Measurements from ENCODE around the gene PGLYRP2. TPM values are rescaled to one million over a fixed set of nuclear protein-coding genes. Genes with fewer than 3 reads are reported as not detected.
A peak's percentile ranks its signal among the peaks of the same experiment; 100 is the strongest.

PGLYRP2 gene
- total RNA-seq, 1 donor from 2014 or later = 0.34 TPM

DNA sequence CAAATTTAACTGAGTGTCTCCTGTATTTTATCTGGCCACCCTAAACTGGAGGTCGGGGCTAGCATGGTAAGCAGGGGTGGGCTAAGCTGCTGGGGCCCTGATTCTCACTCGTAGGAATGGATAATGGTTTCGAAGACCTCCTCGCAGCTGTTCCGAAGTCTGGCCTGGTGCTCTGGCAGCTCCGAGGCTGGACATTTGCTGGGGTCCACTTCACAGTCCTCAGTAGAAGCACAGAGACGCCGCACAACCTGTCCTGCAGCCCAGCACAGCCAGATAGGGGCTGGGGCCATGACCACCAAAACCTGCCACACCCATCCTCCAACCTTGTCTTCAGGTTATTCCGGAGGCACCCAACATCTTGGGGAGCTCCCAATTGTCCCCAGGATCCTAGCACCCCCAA is 23.3 kb downstream of the PGLYRP2 start:
- no peak for DNase-seq (ENCODE audit: low spot score)

DNA sequence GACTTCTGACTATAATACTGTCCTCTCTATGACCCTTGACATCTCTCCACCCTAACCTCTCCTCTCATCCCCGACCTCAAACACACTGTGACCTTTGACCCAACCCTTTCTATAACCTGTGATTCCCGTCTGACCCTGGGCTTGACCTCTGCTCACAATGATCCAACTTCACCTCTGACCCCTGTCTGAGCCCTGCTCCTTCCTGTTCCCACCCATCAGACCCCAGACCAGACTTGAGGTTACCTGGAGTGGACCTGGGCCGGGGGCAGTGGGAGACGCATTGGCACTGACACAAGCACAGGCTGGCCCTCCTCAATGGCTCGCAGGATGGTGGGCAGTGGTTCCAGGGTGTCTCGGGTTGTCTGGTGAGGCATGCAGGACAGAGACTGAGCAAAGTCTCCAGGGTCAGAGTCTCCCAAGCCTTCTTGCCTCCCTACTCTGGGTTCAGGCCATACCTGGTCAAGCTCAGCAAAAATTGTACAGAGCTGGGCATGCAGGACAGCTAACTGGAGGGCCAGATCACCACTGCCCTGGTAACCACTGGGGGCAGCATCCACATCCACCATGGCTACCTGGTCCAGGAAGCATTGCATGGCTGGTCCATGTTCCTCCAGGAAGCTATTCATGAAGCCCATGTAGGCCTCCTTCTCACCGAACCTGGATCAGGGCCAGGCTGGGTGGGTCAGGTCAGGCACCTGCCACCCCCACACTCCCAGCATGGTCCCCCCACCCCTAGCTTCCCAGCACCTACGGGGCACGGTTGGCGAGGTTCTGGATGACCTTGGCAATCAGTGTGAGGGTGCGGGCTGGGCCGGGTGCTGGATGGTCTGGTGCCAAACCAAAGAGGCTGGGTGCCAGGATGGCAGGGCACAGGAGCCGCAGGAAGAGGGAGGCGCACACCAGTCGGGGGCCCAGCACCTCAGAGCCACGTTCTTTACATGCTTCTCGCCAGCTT is 25.1 kb downstream of the PGLYRP2 start:
- DNase-seq (ENCODE audit: low spot score) = no peak

DNA sequence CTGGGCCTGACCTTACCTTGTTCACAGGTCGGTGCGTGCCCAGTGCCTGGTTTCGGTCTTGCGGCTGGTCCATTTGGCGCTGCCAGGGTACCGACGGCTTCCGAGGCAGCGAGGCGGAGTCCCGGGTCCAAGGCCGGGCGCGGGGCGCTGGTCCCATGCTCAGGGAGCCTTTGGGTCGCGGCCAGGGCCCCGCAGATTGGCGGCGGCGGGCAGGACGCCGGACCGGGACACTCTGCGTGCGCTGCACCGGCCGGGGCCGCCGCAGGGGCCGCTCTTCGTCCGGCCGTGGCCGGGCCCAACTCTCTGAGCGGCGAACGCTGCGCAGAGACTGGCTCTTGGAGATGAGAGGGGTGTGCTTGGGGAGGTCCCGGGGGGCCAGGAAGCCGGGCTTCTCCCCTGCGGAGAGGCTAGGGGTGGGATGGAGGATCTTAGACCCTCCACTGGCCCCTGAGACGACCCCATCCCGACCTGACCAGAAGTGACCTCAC is 26.2 kb downstream of the PGLYRP2 start:
- DNase-seq (ENCODE audit: low spot score) = no peak

DNA sequence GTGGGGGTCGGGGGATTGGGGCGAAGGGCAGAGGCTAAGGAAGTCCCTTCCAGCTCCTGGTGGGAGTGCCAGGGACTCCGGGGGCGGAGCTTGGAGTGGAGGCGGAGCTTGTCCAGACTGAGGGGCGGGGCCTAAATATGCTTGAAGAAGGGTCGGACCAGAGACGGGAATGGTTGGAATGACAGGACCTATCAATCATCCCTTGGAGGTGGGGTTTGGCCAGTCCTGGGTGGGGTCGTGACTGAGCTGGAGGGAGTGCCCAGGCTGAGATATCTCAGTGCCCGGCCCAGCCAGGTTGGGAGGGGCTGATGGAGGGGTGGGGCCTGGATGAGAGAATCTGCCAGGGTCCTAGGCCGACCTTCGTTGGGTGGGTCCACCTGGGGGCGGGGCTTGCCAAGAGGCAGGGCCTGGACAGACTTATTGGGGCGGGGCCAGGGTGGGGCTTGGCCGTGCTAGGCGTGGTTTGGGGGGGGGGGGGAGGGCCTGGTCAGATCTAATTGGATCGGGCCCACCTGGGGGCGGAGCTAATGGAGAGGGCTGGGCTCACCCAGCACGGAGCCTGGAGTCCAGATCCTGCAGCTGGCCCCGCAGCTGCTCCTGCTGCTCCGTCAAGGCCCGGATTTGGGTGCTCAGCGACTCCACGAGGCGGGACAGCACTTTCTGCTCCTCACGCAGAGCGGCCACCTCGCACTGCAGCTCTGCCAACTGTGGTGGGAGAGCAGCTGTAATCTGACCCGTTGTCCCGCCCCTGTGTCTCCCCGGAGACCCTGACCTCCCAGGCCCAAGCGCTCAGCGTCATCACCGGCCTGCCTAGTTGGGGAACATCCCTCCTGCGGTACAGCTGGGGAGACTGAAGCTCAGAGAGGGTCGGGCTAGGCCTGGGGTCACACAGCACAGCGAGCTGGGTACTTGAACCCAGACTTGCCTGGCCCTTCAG is 26.9 kb downstream of the PGLYRP2 start:
- DNase-seq (ENCODE audit: low spot score) = peak; percentile 91

DNA sequence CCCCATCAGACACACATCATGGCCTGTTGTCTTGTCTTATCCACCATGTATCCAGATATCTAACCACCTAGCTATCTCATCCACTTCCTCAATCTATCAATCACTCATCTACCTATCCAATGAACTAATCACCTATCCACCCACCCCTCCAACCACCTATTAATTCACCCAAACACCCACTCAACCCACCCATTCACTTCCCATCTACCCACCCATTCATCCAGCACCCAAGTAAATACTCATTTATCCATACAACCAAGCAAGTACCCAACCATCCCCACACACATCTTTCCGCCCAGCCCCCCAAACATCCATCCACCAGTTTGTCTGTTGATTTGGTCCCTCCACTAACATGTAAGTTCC is 28.8 kb downstream of the PGLYRP2 start:
- DNase-seq (ENCODE audit: low spot score) = no peak

DNA sequence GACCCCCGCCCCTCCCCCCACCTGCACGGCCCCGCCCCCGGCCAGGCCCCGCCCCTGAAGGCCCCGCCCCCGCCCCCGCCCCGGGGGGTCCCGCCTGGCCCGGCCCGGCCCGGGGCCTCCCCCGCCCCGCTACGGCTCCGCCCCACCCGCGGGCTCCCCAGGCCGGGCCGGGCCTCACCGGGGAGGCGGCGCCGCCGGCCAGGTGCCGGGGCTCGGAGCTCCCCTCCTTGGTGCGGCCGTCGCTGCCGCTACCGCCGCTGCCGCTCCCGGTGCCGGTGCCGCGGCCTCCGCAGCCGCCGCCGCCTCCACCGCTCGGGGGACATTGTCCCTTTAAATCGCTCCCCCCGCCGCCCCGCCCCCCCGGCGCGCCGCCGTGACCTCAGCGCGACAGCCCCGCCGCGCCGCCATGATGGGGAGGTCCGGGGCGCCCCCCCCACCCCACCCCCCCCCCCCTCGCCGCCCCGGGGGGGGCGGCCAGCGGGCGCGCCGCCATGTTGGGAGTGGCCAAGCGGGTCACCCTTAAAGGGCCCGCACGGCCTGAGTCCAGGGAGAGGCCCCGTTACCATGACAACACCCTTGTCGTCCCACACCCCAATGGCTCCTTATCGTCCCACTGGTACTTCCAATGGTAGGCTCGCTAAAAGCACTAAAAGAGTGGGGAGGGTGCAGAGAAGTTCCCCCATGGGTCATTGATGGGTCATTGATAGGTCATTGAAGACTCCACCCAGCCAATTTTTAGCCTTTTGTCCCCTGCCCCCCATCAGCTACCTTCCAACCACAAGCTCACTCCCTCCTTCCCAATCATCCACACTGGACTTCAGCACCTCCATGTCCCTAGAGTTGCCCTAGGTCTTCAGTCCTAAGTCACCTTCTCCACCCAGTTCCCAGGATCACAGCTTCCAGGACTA is 29.4 kb downstream of the PGLYRP2 start, which contains the start of gene WIZ:
Gene WIZ, minus strand, starts transcription at position 337 of the 908 bp plus-strand sequence. CDS start 1,649 bp downstream, outside the sequence.
- DNase-seq (ENCODE audit: low spot score) = peak; percentile 89

DNA sequence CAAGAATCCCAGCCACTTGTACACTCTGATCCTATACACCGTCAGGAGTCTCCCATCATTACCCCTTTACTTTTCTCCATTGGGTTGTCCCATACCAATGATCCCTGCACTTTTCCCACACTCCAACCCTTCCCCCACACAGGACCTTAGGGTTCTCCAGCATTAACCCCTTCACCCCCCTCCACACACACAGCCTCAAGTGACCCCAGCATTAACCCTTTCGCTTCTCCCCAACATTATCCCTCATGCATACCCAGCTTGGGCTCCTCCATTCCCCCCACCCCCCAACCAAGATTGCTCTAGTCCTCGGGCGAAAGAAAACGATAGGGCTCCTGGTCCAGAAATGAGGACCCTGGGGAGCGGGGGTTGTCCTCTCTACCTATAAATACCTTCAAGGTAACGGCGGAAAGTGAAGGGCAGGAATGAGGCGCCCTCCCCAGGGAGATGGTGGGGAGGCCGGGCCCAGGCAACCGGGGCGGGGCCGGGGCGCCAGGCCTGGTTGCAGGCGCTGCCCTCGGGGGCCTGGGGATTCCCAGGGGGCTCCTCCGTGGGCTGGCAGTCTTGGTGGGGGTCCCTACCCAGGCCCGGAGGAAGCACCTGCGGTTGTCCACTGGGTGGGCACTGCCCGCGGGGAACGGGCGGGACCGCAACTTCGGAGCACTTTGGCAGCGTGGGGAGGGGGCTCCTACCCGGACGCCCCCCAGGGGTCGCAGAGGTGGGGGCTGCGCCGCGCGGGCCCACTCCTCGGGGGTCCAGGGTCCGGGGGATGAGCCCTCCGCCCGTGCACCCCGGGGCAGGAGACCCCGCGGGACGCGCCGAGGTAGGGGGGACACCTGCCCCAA is 30.3 kb downstream of the PGLYRP2 start:
- DNase-seq (ENCODE audit: low spot score) = no peak

DNA sequence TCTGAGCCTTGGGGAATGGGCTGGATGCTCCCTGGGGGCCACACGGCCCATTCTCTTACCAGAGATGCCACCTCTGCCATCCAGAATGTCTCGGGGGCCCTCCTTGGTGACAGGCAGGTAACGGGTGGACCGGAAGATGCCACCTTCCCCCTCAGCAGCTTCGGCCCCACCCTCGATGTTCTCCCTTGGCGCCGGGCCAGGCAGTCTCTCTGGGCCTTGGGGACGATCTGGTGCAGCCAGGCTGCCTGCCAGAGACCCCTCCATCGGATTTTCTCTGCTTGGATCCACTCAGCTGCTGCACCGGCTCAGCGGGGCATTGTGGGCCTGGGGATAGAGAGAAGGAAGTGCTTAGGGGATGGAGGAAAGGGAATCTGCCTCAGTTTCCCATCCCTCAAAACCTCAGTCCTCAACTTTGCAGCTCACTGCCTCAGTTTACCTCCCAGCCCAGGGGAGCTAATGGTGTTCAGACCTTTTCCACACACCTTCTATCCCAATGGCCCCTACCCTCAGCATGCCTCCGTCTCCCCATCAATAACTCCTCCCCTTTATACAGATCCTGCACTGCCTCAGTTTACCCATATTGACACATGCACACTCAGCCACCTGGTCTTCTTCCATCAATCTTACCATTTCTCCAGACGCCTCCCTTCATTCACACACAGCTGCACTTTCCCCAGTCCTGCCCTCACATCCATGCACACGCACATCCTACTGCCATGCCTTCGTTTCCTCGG is 31.1 kb downstream of the PGLYRP2 start:
- no peak for DNase-seq (ENCODE audit: low spot score)

DNA sequence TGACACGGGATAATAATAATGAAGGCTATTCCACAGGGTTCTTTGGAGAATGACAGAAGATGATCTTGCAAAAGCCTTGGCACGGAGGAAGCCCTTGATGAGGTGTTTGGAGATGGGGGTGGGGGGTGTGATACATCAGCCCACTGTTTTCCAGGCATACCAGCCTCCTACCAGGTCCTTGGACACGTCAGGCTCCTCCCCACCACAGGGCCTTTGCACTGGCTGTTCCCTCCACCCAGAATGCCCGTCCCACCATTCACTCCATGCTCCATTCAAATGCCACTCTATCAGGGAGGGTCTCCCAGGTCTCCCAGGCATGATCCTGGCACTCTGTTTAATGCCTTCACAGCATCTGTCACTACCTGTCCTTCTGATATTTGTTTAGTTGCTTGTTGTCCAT is 32.2 kb downstream of the PGLYRP2 start:
- DNase-seq (ENCODE audit: low spot score) = no peak

DNA sequence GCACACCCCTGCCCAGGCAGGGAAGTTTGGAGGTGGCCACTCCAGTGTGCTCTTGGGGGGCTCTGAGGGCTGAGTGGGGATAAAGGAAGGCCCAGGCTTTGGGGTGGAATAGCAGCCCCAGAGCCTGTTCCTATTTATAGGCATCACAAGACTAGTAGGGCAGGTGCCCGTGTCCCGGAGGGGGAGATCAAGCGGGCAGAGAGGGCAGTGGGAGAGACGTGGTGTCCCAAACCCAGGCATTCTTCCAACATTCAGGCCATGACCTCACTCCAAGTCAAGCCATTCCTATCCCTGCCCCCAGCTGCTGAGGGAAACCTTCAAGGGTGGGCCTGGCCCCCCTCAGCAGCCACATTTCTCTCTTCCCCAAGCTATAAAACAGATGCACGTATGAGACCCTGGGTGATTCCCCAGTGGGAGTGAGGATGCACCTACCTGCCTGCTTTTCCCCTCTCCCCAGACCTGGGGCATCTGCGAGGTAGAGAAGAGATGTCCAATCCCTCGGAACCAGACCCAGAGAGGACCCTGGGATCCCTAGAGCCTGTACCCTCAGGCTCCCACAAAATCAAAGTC is 33.4 kb downstream of the PGLYRP2 start:
- no peak for DNase-seq (ENCODE audit: low spot score)

DNA sequence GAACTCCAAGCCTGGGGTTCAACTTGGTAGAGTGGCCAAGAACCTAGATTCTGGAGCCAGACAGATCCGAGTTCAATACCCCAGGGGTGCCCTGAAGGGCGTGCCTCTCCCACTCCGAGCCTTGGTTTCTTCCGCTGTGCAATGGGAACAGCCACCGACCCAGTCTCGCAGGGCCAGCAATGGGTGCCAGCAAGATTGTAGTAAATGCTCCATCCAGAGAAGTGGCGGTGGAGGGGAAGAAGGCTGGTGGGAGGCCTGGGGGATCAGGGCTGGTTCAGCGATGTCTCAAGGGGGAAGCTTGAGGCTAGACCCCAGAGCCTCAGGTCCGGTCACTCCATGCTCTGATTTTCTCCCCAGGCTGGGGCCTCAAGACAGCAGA is 34.1 kb downstream of the PGLYRP2 start:
- no peak for DNase-seq (ENCODE audit: low spot score)

DNA sequence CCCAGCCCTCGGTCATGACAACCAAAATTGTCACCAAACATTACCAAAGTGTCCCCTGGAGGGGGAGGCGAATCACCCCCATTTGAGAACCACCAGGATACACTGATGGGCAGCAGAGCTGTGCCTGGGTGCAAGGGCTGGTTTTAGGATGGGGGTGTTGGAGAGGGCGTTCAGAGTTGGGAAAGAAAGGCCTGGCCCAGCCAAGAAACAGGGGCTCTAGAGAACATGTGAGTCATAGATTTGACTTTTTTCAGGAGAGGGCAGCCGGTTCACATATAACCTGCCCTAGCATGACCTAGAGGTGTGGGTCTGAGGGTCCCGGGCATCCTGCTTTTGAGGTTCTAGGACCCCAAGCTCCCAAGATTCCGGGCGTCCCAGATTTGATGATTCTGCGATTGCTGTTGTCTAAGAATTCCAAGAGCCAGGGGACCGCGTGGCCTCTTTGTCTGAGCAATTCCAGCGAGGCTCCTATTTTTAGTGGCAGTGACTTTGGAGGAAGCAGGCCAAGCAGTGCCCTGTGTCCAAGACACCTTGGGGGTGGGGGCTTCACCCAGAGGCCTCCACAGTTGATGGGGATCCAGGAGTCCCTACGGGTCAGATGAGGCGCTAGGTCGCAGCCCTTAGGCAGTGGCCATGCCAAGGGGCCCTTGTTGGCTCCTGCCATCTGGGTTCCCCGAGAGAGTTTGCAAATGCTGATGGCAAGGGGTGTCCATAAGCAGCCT is 34.6 kb downstream of the PGLYRP2 start:
- DNase-seq (ENCODE audit: low spot score) = no peak

DNA sequence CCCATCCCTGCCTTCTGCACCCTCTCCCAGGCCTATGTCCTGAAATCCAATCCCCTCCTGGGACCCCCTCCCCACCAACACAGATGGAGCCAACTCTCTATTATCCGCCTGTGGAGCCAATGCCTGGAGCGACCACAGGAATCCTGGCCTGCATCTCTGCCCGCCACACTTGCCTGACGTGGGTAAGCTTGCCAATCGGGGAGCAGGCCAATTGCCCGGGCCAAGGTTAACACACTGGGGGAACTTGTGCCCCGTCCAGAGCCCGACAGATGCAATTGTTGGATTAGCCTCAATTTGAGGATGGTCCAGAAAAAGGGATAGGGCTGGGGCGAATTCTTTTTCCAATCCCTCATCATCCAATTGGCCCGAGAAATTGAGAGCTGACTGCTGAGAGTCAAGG is 35.5 kb downstream of the PGLYRP2 start:
- no peak for DNase-seq (ENCODE audit: low spot score)

DNA sequence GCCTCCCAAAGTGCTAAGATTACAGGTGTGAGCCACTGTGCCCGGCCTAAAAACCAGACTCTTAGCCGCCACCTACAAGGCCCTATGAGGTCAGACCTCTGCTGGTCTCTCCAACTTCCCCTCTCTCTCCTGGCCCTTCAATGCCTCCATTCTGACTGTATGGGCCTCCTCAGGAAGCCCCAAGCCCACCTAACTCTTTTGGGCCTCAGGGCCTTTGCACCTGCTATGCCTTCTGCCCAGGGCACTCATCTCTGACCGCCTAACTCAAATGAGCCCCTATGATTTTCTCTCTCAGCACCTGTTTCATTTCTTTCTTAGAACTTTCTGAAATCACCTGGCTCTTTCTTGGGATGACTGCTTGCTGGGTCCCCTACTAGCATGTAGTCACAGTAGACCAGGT is 36.0 kb downstream of the PGLYRP2 start:
- no peak for DNase-seq (ENCODE audit: low spot score)

DNA sequence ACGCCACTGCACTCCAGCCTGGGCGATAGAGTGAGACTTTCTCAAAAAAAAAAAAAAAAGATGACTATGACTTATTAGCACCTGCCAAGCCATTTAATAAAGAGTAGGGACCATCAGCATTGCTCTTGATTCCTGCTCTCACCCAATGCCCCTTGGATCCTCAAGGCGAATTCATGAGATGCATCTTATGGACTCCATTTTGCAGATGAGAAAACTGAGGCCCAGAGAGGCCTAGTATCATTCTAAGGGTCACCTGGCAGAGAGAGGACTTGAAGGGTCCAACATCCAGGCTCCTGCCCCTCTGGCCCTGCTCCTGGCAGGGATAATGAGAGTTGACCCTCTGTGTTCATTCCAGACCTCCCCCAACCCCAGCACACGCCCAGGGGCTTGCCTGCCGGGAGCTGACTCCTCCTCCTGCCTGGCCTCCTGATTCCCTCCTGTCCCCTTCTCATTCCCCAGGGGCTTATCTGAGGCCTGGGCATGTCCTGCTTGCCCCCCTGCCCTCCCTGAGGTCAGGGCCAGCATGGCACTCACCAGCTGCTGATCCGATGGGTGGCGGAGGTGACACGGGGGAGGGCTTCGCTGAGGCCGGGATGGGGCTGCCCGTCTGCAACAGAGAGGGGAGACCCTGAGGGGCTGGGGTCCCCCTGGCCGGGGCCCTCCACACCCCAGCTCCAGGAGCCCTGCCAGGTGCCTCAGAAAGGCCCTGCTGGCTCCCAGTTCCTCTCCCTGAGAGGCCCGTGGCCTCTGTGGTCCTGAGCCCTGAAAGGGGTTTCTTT is 37.0 kb downstream of the PGLYRP2 start:
- no peak for DNase-seq (ENCODE audit: low spot score)

DNA sequence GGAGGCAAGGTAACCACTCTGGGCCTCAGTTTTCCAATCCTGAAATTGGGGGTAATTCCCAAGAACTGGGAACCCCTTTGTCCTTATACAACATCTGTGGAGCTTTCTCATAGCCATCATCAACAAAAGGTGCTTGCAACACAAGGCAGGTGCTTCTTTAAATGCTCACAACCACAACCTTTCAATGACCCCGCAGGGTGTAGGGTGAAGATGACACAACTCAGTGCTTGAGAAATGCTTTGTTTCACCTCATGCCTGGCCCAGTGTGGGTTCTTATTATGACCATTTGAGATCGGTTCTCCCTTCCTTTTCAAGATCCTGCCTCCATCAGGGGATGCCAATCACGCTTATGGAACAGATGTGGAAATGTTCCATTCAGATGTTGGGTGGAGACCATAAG is 38.0 kb downstream of the PGLYRP2 start:
- DNase-seq (ENCODE audit: low spot score) = no peak

DNA sequence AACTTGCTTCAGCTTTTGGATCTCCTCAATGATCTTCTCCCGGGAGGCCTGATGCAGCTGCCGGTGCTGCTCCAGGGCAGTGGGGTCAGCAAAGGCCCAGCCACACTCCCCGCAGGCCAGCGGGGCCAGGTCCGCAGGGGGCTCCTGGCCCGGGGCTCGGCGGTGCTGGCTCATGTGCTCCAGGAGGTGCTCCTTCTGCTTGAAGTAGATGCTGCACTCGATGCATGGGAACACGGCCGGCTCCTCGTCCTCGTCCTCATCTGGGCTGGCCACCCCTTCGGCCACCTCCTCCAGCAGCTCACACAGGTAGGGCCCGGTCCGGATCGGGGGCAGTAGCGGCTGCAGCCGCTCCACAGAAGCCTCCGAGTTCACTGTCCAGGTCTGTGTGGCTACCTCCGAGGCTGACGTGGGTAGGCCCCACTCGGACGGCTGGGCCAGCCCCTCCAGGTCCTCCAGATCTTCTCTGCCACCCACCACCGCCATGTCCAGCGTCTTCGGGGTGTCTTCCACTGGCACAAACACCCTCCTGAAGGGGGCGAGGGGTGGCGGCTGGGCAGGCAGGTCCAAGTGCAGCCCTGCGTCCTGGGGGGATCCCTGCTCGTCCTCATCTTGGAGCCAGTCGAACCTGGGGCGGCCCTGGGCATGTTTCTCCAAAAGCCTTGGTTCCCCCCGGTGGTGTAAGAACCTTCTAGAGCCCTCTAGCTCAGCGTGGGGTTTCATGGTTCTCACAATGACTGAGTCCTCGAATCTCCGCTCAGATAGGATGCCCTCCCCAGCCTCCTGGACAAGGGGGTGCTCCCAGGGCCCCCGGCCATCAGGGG is 39.3 kb downstream of the PGLYRP2 start:
- DNase-seq (ENCODE audit: low spot score) = no peak
